Measurements from ENCODE around the gene ACTR10.

Gene ACTR10

DNA sequence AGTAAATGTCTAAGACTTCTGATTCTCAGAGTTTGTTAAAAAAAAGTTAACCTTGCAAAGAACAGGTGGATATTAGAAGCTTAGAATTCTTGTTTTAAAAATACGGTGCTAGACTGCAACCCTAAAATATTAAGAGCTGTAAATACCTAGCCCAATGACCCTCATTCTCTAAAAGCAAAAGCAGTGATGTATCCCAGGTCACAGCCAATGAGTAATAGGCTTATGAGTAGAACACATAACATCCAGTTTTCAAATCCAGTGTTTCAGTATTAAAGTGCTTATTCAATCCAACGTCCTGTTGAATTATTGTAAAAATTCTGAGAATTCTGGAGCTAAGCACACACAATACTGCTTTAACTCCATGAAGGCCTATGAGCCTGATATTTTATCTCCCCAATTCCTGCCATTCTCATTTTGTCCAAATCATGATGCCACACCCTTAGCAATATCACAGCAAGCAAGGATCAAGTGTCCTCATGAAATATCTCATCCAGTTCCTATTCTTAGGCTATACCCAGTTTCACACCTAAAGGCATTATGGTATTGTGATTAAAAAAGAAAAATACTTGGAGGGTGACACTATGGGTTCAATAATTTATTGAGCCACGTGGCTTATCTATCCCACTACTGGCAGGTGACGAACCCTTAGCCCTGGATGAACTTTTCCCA is 83.1 kb downstream of the ACTR10 start:
- DNase-seq = no peak

DNA sequence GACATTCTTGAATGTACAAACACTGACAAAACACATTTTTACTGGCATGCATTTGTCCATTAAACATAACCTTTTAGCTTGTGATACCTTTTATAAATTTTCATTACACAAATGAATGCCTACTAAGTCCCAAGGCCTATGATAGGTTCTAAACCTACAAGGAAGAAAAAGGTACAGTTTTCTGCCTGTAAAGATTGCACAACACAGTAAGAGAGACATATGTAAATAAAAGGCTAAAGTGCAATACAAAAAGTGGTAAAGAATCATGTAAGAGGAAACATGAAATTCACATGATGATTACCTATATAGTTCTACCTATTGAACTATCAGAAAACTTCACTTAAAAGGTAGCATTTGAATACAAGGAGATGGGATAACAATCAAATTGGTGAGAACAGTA is 83.8 kb downstream of the ACTR10 start:
- DNase-seq = no peak

DNA sequence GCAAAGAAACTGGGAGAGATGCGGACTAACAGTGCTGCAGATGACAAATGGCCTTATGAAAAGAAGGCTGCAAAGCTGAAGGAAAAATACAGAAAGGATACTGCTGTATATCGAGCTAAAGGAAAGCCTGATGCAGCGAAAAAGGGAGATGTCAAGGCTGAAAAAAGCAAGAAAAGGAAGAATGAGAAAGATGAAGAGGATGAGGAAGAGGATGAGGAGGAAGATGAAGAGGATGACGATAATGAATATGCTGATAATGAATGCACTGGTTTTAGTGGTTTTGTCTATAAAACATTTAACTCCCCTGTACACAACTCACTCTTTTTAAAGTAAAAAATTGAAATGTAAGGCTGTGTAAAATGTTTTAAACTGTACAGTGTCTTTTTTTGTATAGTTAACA is 85.2 kb downstream of the ACTR10 start:
- no peak for DNase-seq

All from NCI-H2171 (cell line).